ENCODE results near the gene CMTR1. TPM values are rescaled to one million over a fixed set of nuclear protein-coding genes. Genes with fewer than 3 reads are reported as not detected.

Gene CMTR1
- total and polyA plus RNA-seq, 12 donors = 13.1 to 37.0 (median 33.1) TPM

- Histone ChIP-seq H3K27me3 (no peaks in the 10 kb centered on the region), H3K4me3 (no peak overlapping the region), H3K36me3 (peaks cover 0 to 100% (median 52%) of the 10 kb centered on the region in 9 donors), H3K9me3 (no peaks in the 10 kb centered on the region), H3K27ac (no peak overlapping the region), H3K4me1 (no peaks in the 10 kb centered on the region)
- no peak for ATAC-seq
- WGBS, 2 donors = 94 to 98% methylated on average over 3 of the region's 3 CpGs
- TF ChIP-seq CTCF (IDR thresholded peaks at IDR 0.05) = no peak
- intact Hi-C loops (cut with DNase I) = no loop called here
- DNase-seq = no peak
Observed at GRCh38 chr6:37452522-37452921, 19.5 kb downstream of the CMTR1 start.

- 85 to 87% methylated on average over 8 of the region's 8 CpGs for WGBS, 2 donors
- Histone ChIP-seq H3K27me3 (no peaks in the 10 kb centered on the region), H3K36me3 (peaks cover 0 to 100% (median 66%) of the 10 kb centered on the region in 9 donors), H3K4me3 (no peak overlapping the region), H3K9me3 (no peaks in the 10 kb centered on the region), H3K4me1 (no peaks in the 10 kb centered on the region), H3K27ac (no peak overlapping the region)
- ATAC-seq = no peak
- intact Hi-C loops (cut with DNase I) = no loop called here
- TF ChIP-seq CTCF (IDR thresholded peaks at IDR 0.05) = no peak
- DNase-seq = no peak
Observed at GRCh38 chr6:37454420-37455140, 21.6 kb downstream of the CMTR1 start.

- 89 to 93% methylated on average over 6 of the region's 6 CpGs for WGBS, 2 donors
- Histone ChIP-seq H3K36me3 (peaks cover 0 to 100% (median 67%) of the 10 kb centered on the region in 9 donors), H3K4me1 (no peaks in the 10 kb centered on the region), H3K27ac (no peak overlapping the region), H3K27me3 (no peaks in the 10 kb centered on the region), H3K9me3 (no peaks in the 10 kb centered on the region), H3K4me3 (no peak overlapping the region)
- no peak for TF ChIP-seq CTCF (IDR thresholded peaks at IDR 0.05)
- ATAC-seq = no peak
- intact Hi-C loops (cut with DNase I) = no loop called here
- DNase-seq = no peak
Observed at GRCh38 chr6:37456126-37456525, 23.1 kb downstream of the CMTR1 start.

GRCh38 chr6:37456816-37457560 is 24.0 kb downstream of the CMTR1 start:
- TF ChIP-seq CTCF (IDR thresholded peaks at IDR 0.05) = no peak
- H3K27ac ChIP-seq = no peak overlapping the region
- no peak overlapping the region for H3K4me3 ChIP-seq
- peaks cover 0 to 100% (median 65%) of the 10 kb centered on the region in 9 donors for H3K36me3 ChIP-seq
- 59 to 68% methylated on average over 6 of the region's 6 CpGs for WGBS, 2 donors
- DNase-seq (no peak), ATAC-seq (peak in 4 of 8 donors; percentile 49 to 79 (median 66))
- no peaks in the 10 kb centered on the region for H3K4me1 ChIP-seq
- H3K9me3 ChIP-seq = no peaks in the 10 kb centered on the region
- H3K27me3 ChIP-seq = no peaks in the 10 kb centered on the region
- intact Hi-C loops (cut with DNase I) = no loop called here

All from heart right ventricle (tissue), 16 donors.